Stimulated activated CD8-positive, alpha-beta memory T cell treated with anti-CD3 and anti-CD28 coated beads, Interleukin-7, amount 100 ng/mL, for 24 hours (primary cell): ENCODE data around the gene ACTR5.
A peak's percentile ranks its signal among the peaks of the same experiment; 100 is the strongest.

Experiments used
- DNase-seq: peaks from one replicate; pipeline ENCODE4 v3.0.0-alpha.2; 2020; ENCODE audit warnings: low read depth

ACTR5 gene

DNA sequence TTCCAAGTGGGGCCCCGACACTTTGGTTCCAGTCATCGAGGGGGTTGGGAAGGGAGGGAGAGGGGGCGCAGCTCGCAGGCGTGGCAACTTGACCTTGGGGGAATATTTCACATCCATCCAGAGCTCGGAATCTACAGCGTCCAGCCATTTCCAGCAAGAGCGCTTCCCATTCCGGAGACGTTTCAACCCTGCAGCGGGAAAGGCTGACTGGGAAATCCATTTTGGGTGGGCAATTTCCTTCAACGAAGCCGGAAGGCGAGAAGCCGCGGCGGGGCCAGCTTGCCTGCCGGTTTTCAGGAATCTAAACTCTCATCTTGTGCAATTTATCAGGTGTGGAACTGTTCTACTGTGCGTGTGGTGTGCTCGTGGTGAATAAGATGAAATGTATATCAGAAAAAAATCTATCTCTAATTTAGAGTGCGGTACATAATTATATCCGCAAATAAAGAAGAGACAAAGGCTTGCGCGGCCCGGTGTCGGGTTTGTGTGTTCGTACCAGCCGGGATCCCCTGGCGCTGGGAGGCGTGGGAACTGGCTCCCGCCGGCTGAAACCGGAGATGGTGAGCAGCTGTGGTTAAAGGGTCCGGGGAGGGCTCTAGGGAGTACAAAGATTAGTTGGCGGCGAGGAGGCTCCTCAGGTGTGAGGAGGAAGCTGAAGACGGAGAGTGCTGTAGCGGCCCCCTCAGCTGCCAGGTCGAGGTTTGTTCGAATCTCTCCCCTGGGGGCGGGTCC lies 19.2 kb upstream of the ACTR5 start:
- DNase-seq = no peak

DNA sequence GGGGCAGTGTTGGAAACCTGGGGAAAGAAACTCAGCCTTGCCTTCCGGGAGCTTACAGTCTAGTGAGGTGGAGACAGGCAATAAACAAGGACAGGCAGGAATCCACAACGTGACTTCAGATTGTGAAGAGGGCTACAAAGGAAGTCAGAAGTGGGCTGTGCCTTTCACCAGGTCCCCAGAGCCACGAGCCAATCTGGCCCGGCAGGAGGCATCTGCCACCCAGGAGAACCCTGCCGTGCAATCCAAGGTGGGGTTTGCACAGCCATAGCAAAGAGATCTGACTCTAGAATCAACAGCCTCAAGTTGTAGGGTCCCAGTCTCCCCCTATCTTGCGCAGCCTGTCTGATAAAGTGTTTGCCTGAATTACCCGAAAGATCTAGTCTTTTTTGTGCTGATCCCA lies 18.5 kb upstream of the ACTR5 start:
- DNase-seq = no peak

DNA sequence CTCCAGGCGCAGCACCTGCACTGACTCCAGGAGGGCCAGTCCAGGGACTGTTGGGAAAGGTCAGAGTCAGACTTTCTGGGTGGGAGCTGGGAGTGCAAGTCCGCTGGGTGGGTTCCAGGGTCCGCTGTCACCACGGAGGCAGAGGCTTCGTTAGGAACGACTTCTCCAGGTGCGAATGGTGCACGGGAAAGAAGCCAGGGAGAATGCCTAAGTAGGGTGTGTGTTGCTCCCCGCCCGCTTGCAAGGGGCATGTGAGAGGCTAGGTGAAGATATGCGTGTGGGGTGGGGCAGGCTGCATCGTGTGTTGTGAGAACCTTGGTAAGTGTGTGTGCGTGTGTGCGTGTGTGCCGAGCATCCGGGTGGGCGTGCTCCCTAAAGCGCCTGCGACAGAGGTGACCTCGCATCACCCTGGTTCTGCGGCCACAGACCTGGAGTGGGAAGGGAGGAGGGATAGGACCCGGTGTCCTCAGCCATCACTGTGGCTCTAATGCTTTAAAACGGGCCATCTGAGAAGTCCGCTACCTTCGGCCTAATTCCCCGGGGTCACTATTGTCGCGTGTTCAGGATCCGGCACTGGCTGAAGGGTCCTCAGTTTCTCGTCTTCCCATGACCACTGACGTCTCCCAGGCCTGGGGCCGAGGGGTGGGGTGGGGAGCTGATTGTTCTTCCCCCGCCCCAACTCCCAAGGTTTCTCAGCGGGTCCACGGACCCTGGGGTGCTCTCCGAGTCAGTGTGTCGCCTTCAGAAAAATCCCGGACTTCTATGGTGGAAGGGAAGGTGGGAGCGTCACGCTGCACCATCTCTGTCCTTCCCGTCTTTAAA lies 17.9 kb upstream of the ACTR5 start:
- DNase-seq = no peak

DNA sequence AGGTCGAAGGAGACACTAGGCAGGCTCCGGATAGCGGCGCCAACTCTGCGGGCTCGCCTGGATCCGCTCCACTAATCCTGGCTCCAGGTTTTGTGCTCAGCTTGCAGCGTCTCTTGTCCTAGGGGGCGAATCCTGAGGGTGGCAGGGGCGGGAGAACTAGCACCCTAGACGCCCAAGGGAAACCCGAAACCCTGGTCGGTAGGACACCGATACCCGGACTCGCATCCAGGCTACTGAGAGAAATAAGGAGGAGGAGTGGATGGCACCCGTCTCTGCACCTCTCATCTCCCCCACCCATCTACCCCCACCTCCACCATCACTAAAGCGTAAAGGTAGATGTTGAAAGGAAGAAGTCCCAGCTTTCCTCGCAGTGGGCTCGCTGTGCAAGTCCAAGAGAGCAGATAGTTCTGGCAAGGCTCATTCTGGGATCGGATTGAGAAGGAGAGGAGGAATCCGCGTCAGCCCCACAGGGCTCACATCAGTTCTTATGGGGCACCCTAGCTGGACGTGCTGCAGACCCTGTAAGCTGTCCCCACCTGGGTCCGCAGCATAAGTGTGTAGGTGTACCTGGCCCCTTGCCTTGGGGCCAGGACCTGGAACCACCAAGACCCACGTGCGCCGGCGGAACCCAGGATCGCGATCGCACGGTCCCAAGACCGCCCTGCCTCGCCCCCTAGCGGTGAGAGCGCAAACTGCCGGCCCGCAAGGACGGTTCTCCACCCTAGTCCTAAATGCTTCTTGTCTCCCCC lies 17.1 kb upstream of the ACTR5 start:
- DNase-seq = peak; percentile 69

- no peak for DNase-seq
Observed at GRCh38 chr20:38731738-38732113, 16.5 kb upstream of the ACTR5 start.

DNA sequence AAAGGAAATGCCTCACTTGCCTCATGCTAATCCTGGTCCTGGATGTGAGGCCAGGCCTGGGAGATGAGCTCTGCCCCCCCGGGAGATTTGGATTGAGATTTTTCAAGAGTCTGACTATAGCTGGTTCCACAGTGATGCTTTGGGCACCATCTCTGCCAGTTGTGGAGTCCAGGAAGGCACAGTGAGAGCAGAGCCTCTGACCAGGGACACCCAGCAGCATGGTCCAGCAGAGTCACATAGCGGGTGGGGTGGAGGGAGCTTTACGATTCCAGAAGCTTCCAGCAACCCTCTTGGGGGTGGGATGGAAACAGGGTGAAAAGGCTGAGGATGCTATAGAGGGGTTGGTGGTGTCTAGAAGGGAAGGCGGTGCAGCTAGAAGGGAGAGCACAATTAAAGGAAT lies 15.3 kb upstream of the ACTR5 start:
- no peak for DNase-seq

GRCh38 chr20:38735172-38735571 lies 13.1 kb upstream of the ACTR5 start:
- DNase-seq = no peak

DNA sequence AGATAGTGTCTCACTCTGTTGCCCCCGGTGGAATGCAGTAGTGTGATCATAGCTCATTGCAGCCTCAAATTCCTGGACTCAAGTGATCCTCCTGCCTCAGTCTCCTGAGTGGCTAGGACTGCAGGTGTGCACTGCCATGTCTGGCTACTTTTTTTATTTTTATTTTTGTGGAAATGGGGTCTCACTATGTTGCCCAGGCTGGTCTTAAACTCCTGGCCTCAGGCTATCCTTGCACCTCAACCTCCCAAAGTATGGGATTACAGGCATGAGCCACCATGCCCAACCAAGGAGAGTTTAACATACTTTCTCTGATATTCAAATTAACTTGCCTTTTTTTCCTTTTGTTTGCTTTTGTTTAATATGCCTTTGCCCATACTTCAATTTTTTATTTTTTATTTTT lies 10.4 kb upstream of the ACTR5 start:
- DNase-seq = no peak

DNA sequence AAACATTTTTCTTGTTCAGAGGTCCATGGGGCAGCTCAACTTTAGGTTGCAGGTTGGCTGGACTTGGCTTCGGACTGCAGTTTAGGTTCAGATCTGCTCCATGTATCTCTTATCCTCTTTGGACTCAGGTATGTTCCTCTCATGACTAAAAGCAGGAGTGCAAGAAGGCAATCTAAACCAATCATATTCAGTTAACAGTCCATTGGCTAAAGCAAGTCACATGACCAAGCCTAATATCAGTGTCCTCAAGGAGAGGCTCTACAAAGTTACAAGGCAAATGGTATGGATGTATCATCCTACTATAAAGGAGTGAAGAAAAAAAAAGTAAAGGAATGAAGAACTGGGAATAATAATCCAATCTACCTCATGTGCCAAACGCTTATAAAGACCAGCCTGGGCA lies 2.5 kb upstream of the ACTR5 start:
- DNase-seq = no peak

GRCh38 chr20:38747495-38748096 lies 664 bp upstream of the ACTR5 start:
- DNase-seq = no peak

- DNase-seq = no peak
Observed at GRCh38 chr20:38748861-38749149, 545 bp downstream of the ACTR5 start.

GRCh38 chr20:38751360-38751976 lies 3.2 kb downstream of the ACTR5 start:
- DNase-seq = no peak

GRCh38 chr20:38752029-38752428 lies 3.8 kb downstream of the ACTR5 start:
- DNase-seq = no peak

DNA sequence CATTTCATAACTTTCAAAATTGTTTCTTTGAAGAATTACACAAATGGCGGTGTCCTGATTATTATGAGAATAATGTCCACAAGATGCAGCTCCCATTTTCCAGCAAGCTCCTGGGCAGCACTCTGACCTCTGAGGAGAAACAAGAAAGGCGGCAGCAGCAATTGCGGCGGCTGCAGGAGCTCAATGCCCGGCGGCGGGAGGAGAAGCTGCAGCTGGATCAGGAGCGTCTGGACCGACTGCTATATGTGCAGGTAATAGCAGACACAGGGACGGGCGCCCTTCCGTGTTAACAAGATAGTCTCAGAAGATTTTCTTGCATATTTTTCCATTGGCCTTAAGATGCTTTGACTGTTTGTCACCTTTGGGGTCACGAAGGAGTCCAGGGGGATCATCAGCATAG lies 6.7 kb downstream of the ACTR5 start:
- no peak for DNase-seq

DNA sequence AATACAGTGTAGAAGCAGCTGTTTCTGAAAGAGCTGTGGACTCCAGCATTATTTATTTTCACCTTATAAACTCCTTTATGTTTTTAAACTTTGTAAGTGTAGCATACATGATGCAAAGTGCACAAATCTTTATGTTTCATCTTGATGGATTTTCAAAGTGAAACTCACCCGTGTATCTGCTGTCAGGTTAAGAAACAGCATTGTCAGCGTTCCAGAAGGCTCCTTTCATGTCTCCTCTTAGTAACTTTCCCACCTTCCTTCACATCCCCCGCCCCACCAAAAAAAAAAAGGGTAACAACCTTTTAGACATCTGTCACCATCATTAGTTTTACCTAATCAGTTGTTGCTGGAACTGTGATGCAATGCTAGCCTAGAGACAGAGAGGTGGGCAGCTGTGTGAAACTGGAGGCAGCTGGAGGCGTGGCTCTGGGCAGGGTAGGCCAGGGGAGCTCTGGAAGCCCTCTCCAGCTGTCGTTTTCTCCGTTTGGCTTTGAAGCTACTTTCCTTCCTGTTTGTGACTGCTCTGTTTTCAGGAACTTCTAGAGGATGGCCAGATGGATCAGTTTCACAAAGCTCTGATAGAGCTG lies 7.2 kb downstream of the ACTR5 start:
- DNase-seq = no peak

GRCh38 chr20:38757145-38757775 lies 9.0 kb downstream of the ACTR5 start:
- DNase-seq = no peak

GRCh38 chr20:38759106-38759505 lies 10.8 kb downstream of the ACTR5 start:
- no peak for DNase-seq

DNA sequence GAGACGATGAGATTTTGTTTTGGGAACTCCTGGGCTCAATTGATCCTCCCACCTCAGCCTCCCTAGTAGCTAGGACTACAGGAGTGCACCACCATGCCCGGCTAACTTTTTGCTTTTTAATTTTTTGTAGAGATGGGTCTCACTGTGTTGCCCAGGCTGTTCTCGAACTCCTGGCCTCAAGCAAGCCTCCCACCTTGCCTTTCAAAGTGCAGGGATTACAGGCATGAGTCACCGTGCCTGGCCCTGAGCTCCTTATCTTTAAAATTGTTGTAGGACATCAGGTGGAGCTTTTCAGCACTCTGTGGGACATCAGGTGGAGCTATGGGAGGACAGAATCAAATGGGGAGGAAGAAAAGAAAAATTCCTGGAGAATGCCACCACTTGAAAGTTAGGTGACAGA lies 12.7 kb downstream of the ACTR5 start:
- DNase-seq = no peak

DNA sequence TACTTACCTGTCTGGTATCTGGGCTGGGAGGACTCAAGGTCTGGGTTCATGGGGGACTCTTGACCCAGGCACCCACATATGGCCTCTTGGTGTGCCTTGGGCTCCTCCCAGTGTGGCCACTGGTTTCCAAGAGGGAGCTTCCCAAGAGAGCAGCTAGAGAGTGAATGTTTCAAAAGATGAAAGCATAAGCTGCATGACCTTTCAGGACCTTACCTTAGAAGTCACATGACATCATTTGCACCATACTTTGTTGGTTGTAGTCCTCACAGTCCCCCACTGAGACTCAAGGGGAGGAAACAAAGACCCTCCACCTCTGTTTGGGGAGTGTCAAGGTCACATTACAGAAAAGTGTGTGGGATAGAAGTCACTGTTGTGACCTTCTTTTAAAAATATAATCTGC lies 13.9 kb downstream of the ACTR5 start:
- DNase-seq = no peak

GRCh38 chr20:38763616-38764015 lies 15.4 kb downstream of the ACTR5 start:
- DNase-seq = no peak

DNA sequence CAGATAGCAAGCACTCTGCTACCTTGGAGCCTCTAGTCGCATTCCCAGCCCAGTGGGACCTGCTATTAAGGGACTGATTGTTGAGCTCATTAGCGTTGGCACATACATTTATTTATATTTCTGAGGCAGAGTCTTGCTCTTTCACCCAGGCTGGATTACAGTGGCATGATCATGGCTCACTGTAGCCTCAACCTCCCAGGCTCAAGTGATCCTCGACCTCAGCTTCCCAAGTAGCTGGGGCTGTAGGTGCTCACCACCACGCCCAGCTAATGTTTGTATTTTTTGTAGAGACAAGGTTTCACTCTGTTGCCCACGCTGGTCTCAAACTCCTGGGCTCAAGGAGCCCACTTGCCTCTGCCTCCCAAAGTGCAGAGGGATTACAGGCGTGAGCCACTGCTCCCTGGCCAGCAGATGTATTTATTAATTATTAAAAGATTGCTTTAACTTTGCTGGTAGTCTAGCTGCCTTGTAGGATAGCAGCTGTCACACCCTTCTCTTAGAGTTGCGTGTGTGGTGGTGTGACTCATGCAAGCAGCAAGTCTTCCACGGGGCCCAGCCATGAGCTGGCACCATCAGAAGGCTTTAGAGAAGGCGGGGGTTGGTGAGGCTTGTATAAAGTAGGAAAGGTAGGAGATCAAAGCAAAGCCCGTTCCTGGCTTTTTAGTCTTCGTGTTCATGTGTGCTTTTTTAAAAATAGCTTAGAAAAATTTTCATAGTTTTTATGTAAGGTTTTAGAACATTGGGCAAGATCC lies 16.5 kb downstream of the ACTR5 start:
- DNase-seq = peak; percentile 9
